GM21390 (cell line): ENCODE data around the gene C10orf90.

Experiments used
- ATAC-seq: cut with Tn5 transposase; IDR thresholded peaks from one replicate; pipeline ENCODE4 v1.9.1; 2021; ENCODE audit not compliant: unreplicated experiment

The C10orf90 gene

GRCh38 chr10:126433351-126433750 is 237.1 kb downstream of the C10orf90 start:
- no peak for ATAC-seq

- ATAC-seq: no peak
Measured at GRCh38 chr10:126432507-126432906, 238.0 kb downstream of the C10orf90 start.

GRCh38 chr10:126431816-126432215 is 238.7 kb downstream of the C10orf90 start:
- no peak for ATAC-seq

- ATAC-seq: no peak
Measured at GRCh38 chr10:126430512-126430911, 240.0 kb downstream of the C10orf90 start.

GRCh38 chr10:126429275-126429674 is 241.2 kb downstream of the C10orf90 start:
- no peak for ATAC-seq

- no peak for ATAC-seq
Measured at GRCh38 chr10:126425489-126426065, 244.9 kb downstream of the C10orf90 start.

GRCh38 chr10:126425032-126425431 is 245.5 kb downstream of the C10orf90 start:
- no peak for ATAC-seq

GRCh38 chr10:126423732-126424491 is 246.6 kb downstream of the C10orf90 start:
- ATAC-seq: no peak

GRCh38 chr10:126422567-126422966 is 247.9 kb downstream of the C10orf90 start:
- no peak for ATAC-seq

- ATAC-seq: no peak
Measured at GRCh38 chr10:126421756-126422256, 248.7 kb downstream of the C10orf90 start.

GRCh38 chr10:126420567-126421300 is 249.8 kb downstream of the C10orf90 start:
- ATAC-seq: no peak

GRCh38 chr10:126417220-126417825 is 253.2 kb downstream of the C10orf90 start:
- ATAC-seq: no peak

GRCh38 chr10:126409821-126410220 is 260.7 kb downstream of the C10orf90 start:
- no peak for ATAC-seq

GRCh38 chr10:126408953-126409641 is 261.4 kb downstream of the C10orf90 start:
- no peak for ATAC-seq

GRCh38 chr10:126407831-126408230 is 262.7 kb downstream of the C10orf90 start:
- ATAC-seq: no peak

- ATAC-seq: no peak
Measured at GRCh38 chr10:126405239-126405775, 265.2 kb downstream of the C10orf90 start.

GRCh38 chr10:126402721-126403695 is 267.5 kb downstream of the C10orf90 start:
- no peak for ATAC-seq

GRCh38 chr10:126400641-126401040 is 269.9 kb downstream of the C10orf90 start:
- ATAC-seq: no peak

GRCh38 chr10:126398924-126399323 is 271.6 kb downstream of the C10orf90 start:
- no peak for ATAC-seq
